KMS-11 (cell line): Measurements from ENCODE around the gene IL1RAPL2.
"Not testable (repeated sequence)": the region's sequence is repeated elsewhere in the genome, so short reads cannot be mapped to it uniquely, and the experiment has no call there.

Experiments
- H2AFZ ChIP-seq: fragments of 200-600 bp; sonication (generic); 2 replicates; pipeline ENCODE4 v1.6.1; 2016; ENCODE audit warnings: antibody characterized with exemption, mixed run types, low read depth
- H3K27ac ChIP-seq: fragments of 200-600 bp; sonication (generic); 2 replicates; pipeline ENCODE4 v1.6.1; 2016; ENCODE audit warnings: mild to moderate bottlenecking, mixed run types
- H3K27me3 ChIP-seq: fragments of 200-600 bp; sonication (generic); 2 replicates; pipeline ENCODE4 v1.6.1; 2017; ENCODE audit warnings: mild to moderate bottlenecking, low read depth, mixed run types, moderate library complexity; ENCODE audit not compliant: insufficient read depth
- H3K36me3 ChIP-seq: fragments of 200-600 bp; sonication (generic); 2 replicates; pipeline ENCODE4 v1.6.1; 2017; ENCODE audit warnings: mild to moderate bottlenecking, mixed run types; ENCODE audit not compliant: insufficient read depth
- H3K4me1 ChIP-seq: fragments of 200-600 bp; sonication (generic); 2 replicates; pipeline ENCODE4 v1.6.1; 2016; ENCODE audit warnings: mild to moderate bottlenecking, low read depth, mixed run types; ENCODE audit not compliant: poor library complexity, severe bottlenecking
- H3K4me2 ChIP-seq: fragments of 200-600 bp; sonication (generic); 2 replicates; pipeline ENCODE4 v1.7.0; 2016; ENCODE audit warnings: mild to moderate bottlenecking, mixed run types
- H3K4me3 ChIP-seq: fragments of 200-600 bp; sonication (generic); IDR thresholded peaks from 2 replicates; pipeline ENCODE4 v1.6.1; 2017; ENCODE audit warnings: low read depth, low read length, mixed read lengths; ENCODE audit not compliant: insufficient read depth
- H3K79me2 ChIP-seq: fragments of 200-600 bp; sonication (generic); 2 replicates; pipeline ENCODE4 v1.6.1; 2016; ENCODE audit warnings: low read depth, mixed run types; ENCODE audit not compliant: insufficient read depth
- H3K9ac ChIP-seq: fragments of 200-600 bp; sonication (generic); 2 replicates; pipeline ENCODE4 v1.6.1; 2016; ENCODE audit warnings: mild to moderate bottlenecking, mixed run types
- H4K20me1 ChIP-seq: fragments of 200-600 bp; sonication (generic); 2 replicates; pipeline ENCODE4 v1.6.1; 2016; ENCODE audit warnings: mild to moderate bottlenecking, mixed run types; ENCODE audit not compliant: insufficient read depth
- CTCF ChIP-seq: fragments of 200-600 bp; sonication (generic); conservative IDR thresholded peaks from 2 replicates; pipeline ENCODE4 v1.6.1; 2017; ENCODE audit warnings: low read depth, mild to moderate bottlenecking, antibody characterized with exemption, low read length, moderate library complexity, mixed read lengths

IL1RAPL2 gene

GRCh38 chrX:105653891-105654290, 1087.9 kb downstream of the IL1RAPL2 start:
- Histone ChIP-seq H3K36me3 (no peaks in the 10 kb centered on the region), H3K27me3 (no peaks in the 10 kb centered on the region), H3K9ac (no peak overlapping the region), H2AFZ (no peak overlapping the region), H3K79me2 (no peaks in the 10 kb centered on the region), H3K4me2 (no peak overlapping the region), H3K4me3 (no peak overlapping the region), H4K20me1 (no peaks in the 10 kb centered on the region), H3K4me1 (no peaks in the 10 kb centered on the region), H3K27ac (no peak overlapping the region)
- TF ChIP-seq CTCF = no peak

GRCh38 chrX:105658136-105658535, 1092.1 kb downstream of the IL1RAPL2 start:
- no peak overlapping the region for H3K27ac ChIP-seq
- no peaks in the 10 kb centered on the region for H3K79me2 ChIP-seq
- H3K4me3 ChIP-seq = no peak overlapping the region
- no peaks in the 10 kb centered on the region for H3K36me3 ChIP-seq
- H2AFZ ChIP-seq = no peak overlapping the region
- H3K4me2 ChIP-seq = no peak overlapping the region
- H3K27me3 ChIP-seq = no peaks in the 10 kb centered on the region
- no peaks in the 10 kb centered on the region for H4K20me1 ChIP-seq
- no peak overlapping the region for H3K9ac ChIP-seq
- no peaks in the 10 kb centered on the region for H3K4me1 ChIP-seq
- TF ChIP-seq CTCF = no peak

- Histone ChIP-seq H2AFZ (no peak overlapping the region), H3K4me3 (no peak overlapping the region), H4K20me1 (no peaks in the 10 kb centered on the region), H3K4me2 (no peak overlapping the region), H3K36me3 (no peaks in the 10 kb centered on the region), H3K79me2 (no peaks in the 10 kb centered on the region), H3K4me1 (no peaks in the 10 kb centered on the region), H3K27me3 (no peaks in the 10 kb centered on the region), H3K27ac (no peak overlapping the region), H3K9ac (no peak overlapping the region)
- no peak for TF ChIP-seq CTCF
Observed at GRCh38 chrX:105662248-105662647, 1096.2 kb downstream of the IL1RAPL2 start.

GRCh38 chrX:105664243-105664642, 1098.2 kb downstream of the IL1RAPL2 start:
- Histone ChIP-seq H3K27me3 (no peaks in the 10 kb centered on the region), H3K9ac (no peak overlapping the region), H2AFZ (no peak overlapping the region), H3K4me3 (no peak overlapping the region), H4K20me1 (no peaks in the 10 kb centered on the region), H3K79me2 (no peaks in the 10 kb centered on the region), H3K4me1 (no peaks in the 10 kb centered on the region), H3K4me2 (no peak overlapping the region), H3K27ac (no peak overlapping the region), H3K36me3 (no peaks in the 10 kb centered on the region)
- TF ChIP-seq CTCF = no peak

GRCh38 chrX:105684288-105684687, 1118.3 kb downstream of the IL1RAPL2 start:
- H4K20me1 ChIP-seq, H3K4me1 ChIP-seq, H2AFZ ChIP-seq, H3K27ac ChIP-seq, H3K36me3 ChIP-seq, H3K9ac ChIP-seq, H3K4me2 ChIP-seq, H3K27me3 ChIP-seq, H3K79me2 ChIP-seq, H3K4me3 ChIP-seq: not testable (repeated sequence)
